HG03103 (cell line): ENCODE data around the gene MORN3.

Source experiments
- ATAC-seq: cut with Tn5 transposase; IDR thresholded peaks from one replicate; pipeline ENCODE4 v1.9.1; 2021; ENCODE audit warnings: low read depth; ENCODE audit not compliant: unreplicated experiment

MORN3 gene

GRCh38 chr12:121610239-121611149 lies 59.0 kb downstream of the MORN3 start:
- ATAC-seq, result no peak

- ATAC-seq, result no peak
Measured at GRCh38 chr12:121608301-121608700, 61.2 kb downstream of the MORN3 start.

GRCh38 chr12:121603581-121603980 lies 65.9 kb downstream of the MORN3 start:
- no peak for ATAC-seq

- no peak for ATAC-seq
Measured at GRCh38 chr12:121602766-121603165, 66.7 kb downstream of the MORN3 start.

- no peak for ATAC-seq
Measured at GRCh38 chr12:121600702-121601336, 68.6 kb downstream of the MORN3 start.
